ENCODE results near the gene FAM186B.

DNA sequence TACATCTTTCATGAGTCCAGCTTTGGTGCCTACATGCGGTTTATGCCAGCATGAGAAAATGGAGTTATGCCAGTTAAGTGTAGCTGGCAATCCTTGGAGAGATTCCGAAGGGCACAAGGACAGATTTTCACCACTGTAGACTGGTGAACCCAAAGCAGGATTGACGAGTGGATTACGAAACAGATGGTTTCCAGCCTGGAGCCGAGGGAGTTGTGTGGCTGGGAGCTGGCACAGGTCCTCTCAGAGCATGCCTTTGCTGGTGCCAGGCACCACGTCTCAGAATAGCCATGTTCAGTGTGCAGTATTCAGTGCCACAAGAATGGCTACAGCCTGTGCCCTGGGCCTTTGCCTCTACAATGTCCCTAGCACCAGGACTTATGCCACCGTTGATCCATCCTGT is 53.4 kb downstream of the FAM186B start:
- TF ChIP-seq POLR2A (IDR thresholded peaks at IDR 0.05), result no peak
- TF ChIP-seq, protein P1, sequence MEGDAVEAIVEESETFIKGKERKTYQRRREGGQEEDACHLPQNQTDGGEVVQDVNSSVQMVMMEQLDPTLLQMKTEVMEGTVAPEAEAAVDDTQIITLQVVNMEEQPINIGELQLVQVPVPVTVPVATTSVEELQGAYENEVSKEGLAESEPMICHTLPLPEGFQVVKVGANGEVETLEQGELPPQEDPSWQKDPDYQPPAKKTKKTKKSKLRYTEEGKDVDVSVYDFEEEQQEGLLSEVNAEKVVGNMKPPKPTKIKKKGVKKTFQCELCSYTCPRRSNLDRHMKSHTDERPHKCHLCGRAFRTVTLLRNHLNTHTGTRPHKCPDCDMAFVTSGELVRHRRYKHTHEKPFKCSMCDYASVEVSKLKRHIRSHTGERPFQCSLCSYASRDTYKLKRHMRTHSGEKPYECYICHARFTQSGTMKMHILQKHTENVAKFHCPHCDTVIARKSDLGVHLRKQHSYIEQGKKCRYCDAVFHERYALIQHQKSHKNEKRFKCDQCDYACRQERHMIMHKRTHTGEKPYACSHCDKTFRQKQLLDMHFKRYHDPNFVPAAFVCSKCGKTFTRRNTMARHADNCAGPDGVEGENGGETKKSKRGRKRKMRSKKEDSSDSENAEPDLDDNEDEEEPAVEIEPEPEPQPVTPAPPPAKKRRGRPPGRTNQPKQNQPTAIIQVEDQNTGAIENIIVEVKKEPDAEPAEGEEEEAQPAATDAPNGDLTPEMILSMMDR (IDR thresholded peaks at IDR 0.05), result no peak

Measured in heart left ventricle (tissue), 13 donors.